GM13977 (cell line): Measurements from ENCODE around the gene SIRPG.

Source experiments
- DNase-seq: peaks from one replicate; pipeline ENCODE4 v3.0.0; 2012; ENCODE audit warnings: low spot score
- CTCF ChIP-seq: IDR thresholded peaks from 2 replicates; pipeline ENCODE4 v1.5.1; 2012; ENCODE audit warnings: mild to moderate bottlenecking, control low read depth; ENCODE audit not compliant: insufficient read depth; ENCODE audit errors: extremely low read depth, missing control alignments
- in situ Hi-C: fragments of 300-500 bp; cut with MboI; formaldehyde crosslinking; loops from one replicate; pipeline ENCODE4 v1.12.0; 2022; ENCODE audit warnings: low sequenced_read_pairs, low pct_unique_long_range_greater_than_20kb, mixed read lengths, inconsistent platforms; ENCODE audit not compliant: unreplicated experiment

The SIRPG gene

GRCh38 chr20:1686151-1686748 lies 28.7 kb upstream of the SIRPG start:
- no peak for TF ChIP-seq CTCF
- in situ Hi-C loops: no loop called here
- no peak for DNase-seq

GRCh38 chr20:1685304-1686052 lies 27.9 kb upstream of the SIRPG start:
- in situ Hi-C loops: no loop called here
- DNase-seq: no peak
- no peak for TF ChIP-seq CTCF

GRCh38 chr20:1684872-1685271 lies 27.3 kb upstream of the SIRPG start:
- TF ChIP-seq CTCF: no peak
- in situ Hi-C loops: no loop called here
- no peak for DNase-seq

DNA sequence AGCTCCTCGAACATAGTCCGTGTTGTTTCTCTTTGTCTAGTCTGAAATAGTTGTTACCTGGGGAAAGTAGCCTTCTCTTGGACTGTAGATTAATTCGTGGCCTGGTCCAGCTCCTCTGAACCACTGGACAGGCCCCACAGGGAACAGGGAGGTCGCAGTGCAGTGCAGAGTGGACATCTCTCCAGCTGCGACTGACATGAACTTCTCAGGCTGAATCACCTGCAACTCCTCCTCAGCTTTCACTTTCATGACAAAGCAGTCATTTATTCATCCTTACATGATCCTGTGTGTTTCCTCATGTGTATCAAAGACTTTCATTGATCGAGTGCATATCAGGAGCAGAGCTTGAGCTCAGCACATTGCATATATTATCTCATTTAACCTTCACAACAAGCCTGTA lies 19.1 kb upstream of the SIRPG start:
- in situ Hi-C loops: no loop called here
- TF ChIP-seq CTCF: no peak
- DNase-seq: no peak

DNA sequence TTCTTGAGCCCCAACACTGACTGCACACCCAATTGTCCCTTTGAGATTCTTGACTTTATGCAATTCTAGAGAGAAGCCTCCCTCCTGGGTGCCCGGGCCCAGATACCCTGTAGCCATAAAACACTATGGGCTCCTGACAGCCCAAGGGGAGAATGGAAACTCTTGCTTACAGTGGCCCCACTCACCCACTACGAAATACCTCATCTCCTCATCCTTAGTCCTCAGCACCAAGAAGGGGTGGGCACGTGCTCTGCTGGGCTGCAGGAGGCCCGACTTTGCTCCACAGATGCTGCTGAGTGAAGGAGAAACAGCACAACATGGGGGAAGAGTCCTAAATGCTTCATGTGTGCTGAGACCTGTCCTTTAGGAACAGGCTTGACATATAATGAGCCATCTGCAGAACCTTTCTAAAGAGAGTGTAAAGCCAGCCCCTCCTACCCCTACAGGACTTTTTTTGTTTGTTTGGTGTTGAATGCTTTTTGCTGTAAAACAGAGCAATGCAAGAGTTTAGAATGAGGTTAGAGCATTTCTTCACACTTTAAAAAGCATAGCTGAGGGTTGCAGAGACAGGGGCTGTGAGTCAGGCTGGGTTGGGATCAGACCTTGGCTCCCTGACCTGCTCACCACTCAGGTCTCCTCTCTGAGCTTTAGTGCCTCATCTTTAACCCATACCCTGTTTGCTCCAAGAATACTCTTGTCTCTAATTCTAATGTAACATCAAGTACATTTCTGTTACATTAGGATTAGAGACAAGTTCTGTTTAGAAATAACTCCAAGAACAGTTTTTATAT lies 17.6 kb upstream of the SIRPG start:
- in situ Hi-C loops: no loop called here
- TF ChIP-seq CTCF: no peak
- no peak for DNase-seq

DNA sequence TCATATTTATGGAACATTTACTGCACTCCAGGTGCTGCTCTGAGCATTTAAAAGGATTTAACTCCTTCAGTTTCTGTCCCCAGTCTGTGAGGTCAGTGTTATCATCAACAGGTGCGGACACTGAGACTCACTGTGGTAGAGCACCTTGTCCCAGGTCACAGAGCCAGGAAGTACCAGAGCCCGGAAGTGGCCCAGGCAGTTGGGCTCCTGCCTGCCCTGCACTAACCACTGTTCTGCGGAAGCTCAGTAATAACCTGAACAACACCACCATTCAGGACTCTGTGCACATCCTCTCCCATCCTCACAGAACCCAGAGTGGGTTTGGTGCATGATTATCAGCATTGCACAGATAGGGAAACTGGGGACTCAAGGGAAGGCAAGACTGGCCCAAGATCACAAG lies 16.8 kb upstream of the SIRPG start:
- no peak for DNase-seq
- in situ Hi-C loops: no loop called here
- no peak for TF ChIP-seq CTCF
